Gastroesophageal sphincter (tissue), 4 donors: ENCODE results near the gene ETFB. TPM values are rescaled to one million over a fixed set of nuclear protein-coding genes. Genes with fewer than 3 reads are reported as not detected.
"Not testable (repeated sequence)": the region's sequence is repeated elsewhere in the genome, so short reads cannot be mapped to it uniquely, and the experiment has no call there.

Experiments used
- ATAC-seq: fragments of 150-250 bp; one replicate; pipeline ENCODE4 v1.9.1; 2016; ENCODE audit warnings: mild to moderate bottlenecking, moderate library complexity
- H3K27ac ChIP-seq, 4 donors: fragments of 200-600 bp; sonication (generic) in 3 of 4; 1 replicate in 3 of 4; 2 replicates in 1 of 4; pipeline ENCODE4 v1.5.1; 2016 to 2019
- H3K27me3 ChIP-seq: fragments of 200-600 bp; sonication (generic); one replicate; pipeline ENCODE4 v1.5.1; 2019
- H3K36me3 ChIP-seq, 2 donors: fragments of 200-600 bp; sonication (generic); one replicate each; pipeline ENCODE4 v1.5.1; 2019; ENCODE audit warnings: control low read depth in 1 of 2
- H3K4me1 ChIP-seq, 3 donors: fragments of 200-600 bp; sonication (generic); 1 replicate in 2 of 3; 2 replicates in 1 of 3; pipeline ENCODE4 v1.5.1; 2016 to 2019; ENCODE audit warnings: control low read depth in 2 of 3
- H3K4me3 ChIP-seq, 2 donors: fragments of 200-600 bp; sonication (generic); one replicate each; pipeline ENCODE4 v1.5.1; 2019; ENCODE audit warnings: mild to moderate bottlenecking in 1 of 2, moderate library complexity in 1 of 2
- H3K9me3 ChIP-seq, 3 donors: fragments of 200-600 bp; sonication (generic); one replicate each; pipeline ENCODE4 v1.5.1; 2017 to 2019; ENCODE audit warnings: control low read depth in 2 of 3
- CTCF ChIP-seq, 4 experiments: fragments of 200-600 bp in 2 of 4; fragments of 450-650 bp in 2 of 4; sonication (generic) in 1 of 4; IDR thresholded peaks; one replicate each; pipeline ENCODE4 v1.5.1; 2017 to 2019; ENCODE audit warnings: antibody characterized with exemption in 4 of 4, mild to moderate bottlenecking in 2 of 4, moderate library complexity in 2 of 4
- EP300 ChIP-seq: sonication (generic); formaldehyde crosslinking; IDR thresholded peaks from one replicate; pipeline ENCODE4 v1.6.1; 2017; ENCODE audit warnings: antibody characterized with exemption, mild to moderate bottlenecking
- POLR2A ChIP-seq, 2 donors: fragments of 450-650 bp; IDR thresholded peaks; one replicate each; pipeline ENCODE4 v1.6.1; 2017; ENCODE audit warnings: antibody characterized with exemption in 2 of 2, mild to moderate bottlenecking in 2 of 2, moderate library complexity in 1 of 2
- POLR2AphosphoS5 ChIP-seq: sonication (generic); formaldehyde crosslinking; IDR thresholded peaks from one replicate; pipeline ENCODE4 v1.6.1; 2017; ENCODE audit warnings: antibody characterized with exemption
- whole genome bisulfite sequencing, 2 donors: methylation state at CpG; one replicate each; pipeline ENCODE4 v1.1.5; 2018; ENCODE audit warnings: low coverage in 1 of 2; 5-methylcytosine and 5-hydroxymethylcytosine counted together
- total RNA-seq, 4 donors: library from RNA; depleted of rRNA; stranded (reverse); fragments of >200 nt; gene quantifications; one replicate each; pipeline ENCODE4 v1.1.0, GENCODE V29; 2016

ETFB gene
- total RNA-seq, 4 donors from 2014 or later: 96.2 to 136 (median 103) TPM

- H3K36me3 ChIP-seq: no peaks in the 10 kb centered on the region
- H3K4me3 ChIP-seq: no peak overlapping the region
- 95 to 98% methylated on average over 3 to 6 of the region's 9 CpGs for WGBS, 2 donors
- H3K27me3 ChIP-seq: peaks cover 17% of the 10 kb centered on the region
- no peaks in the 10 kb centered on the region for H3K4me1 ChIP-seq
- H3K27ac ChIP-seq: no peak overlapping the region
- TF ChIP-seq CTCF (IDR thresholded peaks at IDR 0.05) (no peak), EP300 (no peak), POLR2AphosphoS5 (no peak), POLR2A (IDR thresholded peaks at IDR 0.05) (no peak)
- peaks cover 0 to 18% (median 0%) of the 10 kb centered on the region in 3 donors for H3K9me3 ChIP-seq
- ATAC-seq: no peak
These were observed 35.9 kb upstream of the ETFB start for GRCh38 chr19:51402117-51402516.

DNA sequence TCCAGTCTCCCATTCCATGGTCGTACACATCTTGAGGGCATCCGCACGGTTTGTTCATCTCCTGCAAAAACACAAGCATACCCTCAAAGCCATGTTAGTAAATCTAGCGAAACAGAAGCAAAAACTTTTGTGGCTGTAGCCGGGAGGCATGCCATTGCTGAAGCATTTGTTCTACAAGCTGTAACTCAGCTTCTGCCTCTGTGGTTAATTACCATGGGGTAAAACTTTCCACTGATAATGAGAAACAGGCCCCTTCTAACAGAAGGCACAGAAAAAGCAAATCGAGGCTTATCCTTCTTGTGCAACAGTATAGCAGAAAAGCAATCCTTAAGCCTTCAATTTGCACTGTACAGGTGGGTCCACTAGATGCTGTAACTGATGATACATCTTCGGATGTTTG is 33.7 kb upstream of the ETFB start:
- H3K4me1 ChIP-seq, H3K36me3 ChIP-seq, H3K27ac ChIP-seq, H3K4me3 ChIP-seq, ATAC-seq, H3K27me3 ChIP-seq: not testable (repeated sequence)
- H3K9me3 ChIP-seq: peaks cover 0 to 18% (median 0%) of the 10 kb centered on the region in 3 donors
- WGBS, 2 donors: 80 to 89% methylated on average over 6 to 7 of the region's 7 CpGs

DNA sequence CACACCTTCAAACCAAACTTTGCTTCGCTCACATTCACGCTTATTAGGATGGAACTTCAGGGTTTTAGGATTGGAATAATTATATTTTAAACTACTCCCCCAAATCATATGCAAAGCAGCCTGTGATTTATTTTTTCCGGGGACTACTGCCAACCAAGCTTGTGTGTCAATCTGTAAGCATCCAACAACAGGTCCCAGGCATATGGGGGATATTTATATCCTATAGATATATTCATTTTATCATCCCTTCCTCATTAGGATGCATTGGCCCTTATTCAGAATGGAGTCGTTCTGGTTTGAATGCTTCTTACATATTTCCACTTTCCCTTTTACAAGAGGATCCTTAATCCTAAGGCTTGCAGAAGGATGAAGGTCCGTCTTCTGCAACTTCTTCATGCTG is 33.0 kb upstream of the ETFB start:
- no peak for TF ChIP-seq POLR2AphosphoS5
- no peak for TF ChIP-seq EP300
- TF ChIP-seq CTCF (IDR thresholded peaks at IDR 0.05): no peak
- 89 to 97% methylated on average over 4 to 5 of the region's 5 CpGs for WGBS, 2 donors

DNA sequence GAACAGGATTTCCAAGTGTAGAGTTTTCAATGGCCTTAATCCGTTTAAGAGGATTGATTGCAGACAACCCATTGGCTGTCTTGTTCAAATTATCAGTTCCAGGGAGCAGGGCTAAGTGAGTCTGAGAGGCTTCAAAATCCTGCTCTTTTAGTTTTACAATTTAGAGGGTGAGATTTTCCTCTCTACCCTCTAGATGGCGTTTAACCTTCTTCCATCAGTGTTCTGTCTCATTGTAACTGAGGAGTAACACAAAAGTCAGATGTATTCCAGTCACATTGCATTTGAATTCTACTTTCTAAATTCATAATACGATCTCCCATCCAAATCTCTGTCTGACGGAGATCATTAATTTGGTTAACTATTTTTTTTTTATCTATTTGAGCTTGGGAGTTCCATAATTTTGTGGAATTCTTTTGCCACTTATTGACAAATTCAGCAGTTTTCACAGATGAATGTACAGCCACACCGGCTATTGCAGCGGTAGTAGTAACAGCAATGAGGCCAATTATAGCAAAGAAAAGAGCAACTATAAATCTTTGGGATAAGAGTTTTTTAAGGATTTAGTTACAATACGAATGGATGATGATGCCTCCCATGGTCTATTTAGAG is 32.0 kb upstream of the ETFB start:
- H3K4me3 ChIP-seq: no peak overlapping the region
- no peaks in the 10 kb centered on the region for H3K36me3 ChIP-seq
- no peak overlapping the region for H3K27ac ChIP-seq
- 36 to 44% methylated on average over 6 to 7 of the region's 7 CpGs for WGBS, 2 donors
- peaks cover 0 to 18% (median 0%) of the 10 kb centered on the region in 3 donors for H3K9me3 ChIP-seq
- H3K4me1 ChIP-seq: peaks cover 0 to 13% (median 5%) of the 10 kb centered on the region in 3 donors
- no peaks in the 10 kb centered on the region for H3K27me3 ChIP-seq
- ATAC-seq: no peak
- TF ChIP-seq POLR2AphosphoS5 (no peak), CTCF (IDR thresholded peaks at IDR 0.05) (peak in 2 of 4 experiments; percentile 39 to 48), POLR2A (IDR thresholded peaks at IDR 0.05) (no peak), EP300 (no peak)

More for the DNA sequence above, 33.0 kb upstream of the ETFB start:
- Histone ChIP-seq H3K4me1 (peaks cover 0 to 7% (median 5%) of the 10 kb centered on the region in 3 donors), H3K27ac (no peak overlapping the region), H3K27me3 (peaks cover under 1% of the 10 kb centered on the region), H3K36me3 (no peaks in the 10 kb centered on the region), H3K4me3 (no peak overlapping the region), H3K9me3 (peaks cover 0 to 18% (median 0%) of the 10 kb centered on the region in 3 donors)
- no peak for ATAC-seq

- ATAC-seq, H3K27ac ChIP-seq, H3K27me3 ChIP-seq, H3K36me3 ChIP-seq, H3K4me3 ChIP-seq: not testable (repeated sequence)
- WGBS, 2 donors: 72 to 77% methylated on average over 9 of the region's 9 CpGs
- H3K4me1 ChIP-seq: peaks cover 0 to 13% (median 5%) of the 10 kb centered on the region in 3 donors
- peaks cover 0 to 11% (median 0%) of the 10 kb centered on the region in 3 donors for H3K9me3 ChIP-seq
These were observed 31.3 kb upstream of the ETFB start for GRCh38 chr19:51397453-51397852.

GRCh38 chr19:51396175-51396574 is 30.0 kb upstream of the ETFB start:
- no peak for ATAC-seq
- peaks cover 0 to 13% (median 5%) of the 10 kb centered on the region in 3 donors for H3K4me1 ChIP-seq
- 81% methylated on average over 2 of the region's 2 CpGs; no CpG with 5 or more reads in 1 of the 2 donors for WGBS, 2 donors
- H3K27ac ChIP-seq: no peak overlapping the region
- H3K27me3 ChIP-seq: no peaks in the 10 kb centered on the region
- TF ChIP-seq POLR2AphosphoS5: no peak
- TF ChIP-seq POLR2A (IDR thresholded peaks at IDR 0.05): no peak
- no peak for TF ChIP-seq CTCF (IDR thresholded peaks at IDR 0.05)
- TF ChIP-seq EP300: no peak
- H3K9me3 ChIP-seq: no peaks in the 10 kb centered on the region
- no peak overlapping the region for H3K4me3 ChIP-seq
- H3K36me3 ChIP-seq: no peaks in the 10 kb centered on the region
